ENCODE results near the gene CLIC1.

DNA sequence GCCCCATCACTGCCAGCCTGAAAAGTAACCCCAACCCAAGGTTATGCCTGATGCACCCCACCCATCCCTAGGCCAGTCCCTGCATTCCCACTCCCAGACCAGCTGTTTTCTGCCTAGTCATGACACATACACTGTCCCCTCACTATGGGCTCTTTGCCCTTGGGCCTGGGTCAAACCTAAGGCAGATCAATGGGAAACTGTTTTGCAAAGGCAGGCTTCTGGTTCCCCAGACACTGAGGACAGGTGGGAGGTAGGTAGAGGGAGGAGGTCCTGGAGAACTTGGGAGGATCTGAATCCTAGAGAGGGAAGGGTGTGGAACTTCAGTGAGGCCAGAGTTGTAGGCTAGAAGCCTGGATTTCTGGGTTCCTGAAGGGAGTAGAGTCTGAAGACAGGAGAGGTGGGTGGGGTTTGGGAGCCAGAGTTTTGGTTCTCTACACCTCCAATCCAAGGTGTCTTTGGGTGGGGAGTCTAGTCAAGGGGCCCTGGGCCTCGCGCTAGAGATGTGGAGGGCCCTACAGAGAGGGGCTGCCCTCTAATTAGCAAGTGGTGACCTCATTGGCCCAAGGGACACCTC lies 2.0 kb downstream of the CLIC1 start:
- no peak for TF ChIP-seq POLR2A (IDR thresholded peaks at IDR 0.05)
- TF ChIP-seq, protein P1, sequence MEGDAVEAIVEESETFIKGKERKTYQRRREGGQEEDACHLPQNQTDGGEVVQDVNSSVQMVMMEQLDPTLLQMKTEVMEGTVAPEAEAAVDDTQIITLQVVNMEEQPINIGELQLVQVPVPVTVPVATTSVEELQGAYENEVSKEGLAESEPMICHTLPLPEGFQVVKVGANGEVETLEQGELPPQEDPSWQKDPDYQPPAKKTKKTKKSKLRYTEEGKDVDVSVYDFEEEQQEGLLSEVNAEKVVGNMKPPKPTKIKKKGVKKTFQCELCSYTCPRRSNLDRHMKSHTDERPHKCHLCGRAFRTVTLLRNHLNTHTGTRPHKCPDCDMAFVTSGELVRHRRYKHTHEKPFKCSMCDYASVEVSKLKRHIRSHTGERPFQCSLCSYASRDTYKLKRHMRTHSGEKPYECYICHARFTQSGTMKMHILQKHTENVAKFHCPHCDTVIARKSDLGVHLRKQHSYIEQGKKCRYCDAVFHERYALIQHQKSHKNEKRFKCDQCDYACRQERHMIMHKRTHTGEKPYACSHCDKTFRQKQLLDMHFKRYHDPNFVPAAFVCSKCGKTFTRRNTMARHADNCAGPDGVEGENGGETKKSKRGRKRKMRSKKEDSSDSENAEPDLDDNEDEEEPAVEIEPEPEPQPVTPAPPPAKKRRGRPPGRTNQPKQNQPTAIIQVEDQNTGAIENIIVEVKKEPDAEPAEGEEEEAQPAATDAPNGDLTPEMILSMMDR (IDR thresholded peaks at IDR 0.05): no peak
